DOHH2 (cell line): ENCODE results near the gene ALK.

ENCODE experiments used
- H3F3A ChIP-seq: fragments of 200-600 bp; sonication (generic), shearing (Covaris generic); 2 replicates; pipeline ENCODE4 v1.6.0; 2016; ENCODE audit warnings: antibody characterized with exemption, mild to moderate bottlenecking; ENCODE audit not compliant: control insufficient read depth, insufficient read depth
- H3K27ac ChIP-seq: fragments of 200-600 bp; sonication (generic); 2 replicates; pipeline ENCODE4 v1.5.1; 2014; ENCODE audit warnings: low read depth, mild to moderate bottlenecking, low read length, moderate library complexity
- H3K27me3 ChIP-seq: fragments of 200-600 bp; sonication (generic); 2 replicates; pipeline ENCODE4 v1.6.1; 2014; ENCODE audit warnings: mild to moderate bottlenecking, low read length, mixed read lengths; ENCODE audit not compliant: control insufficient read depth
- H3K36me3 ChIP-seq: fragments of 200-600 bp; sonication (generic); 2 replicates; pipeline ENCODE4 v1.6.1; 2014; ENCODE audit warnings: mild to moderate bottlenecking, low read length, moderate library complexity, mixed read lengths; ENCODE audit not compliant: control insufficient read depth
- H3K4me1 ChIP-seq: fragments of 200-600 bp; sonication (generic); 2 replicates; pipeline ENCODE4 v1.6.1; 2014; ENCODE audit warnings: mild to moderate bottlenecking, low read length, mixed read lengths; ENCODE audit not compliant: control insufficient read depth
- H3K4me2 ChIP-seq: fragments of 200-600 bp; sonication (generic); 2 replicates; pipeline ENCODE4 v1.6.0; 2014; ENCODE audit warnings: mild to moderate bottlenecking, low read length, moderate library complexity
- H3K4me3 ChIP-seq: fragments of 200-600 bp; sonication (generic); 2 replicates; pipeline ENCODE4 v1.5.1; 2014; ENCODE audit warnings: mild to moderate bottlenecking, low read length, mixed read lengths
- H3K79me2 ChIP-seq: fragments of 200-600 bp; sonication (generic); 2 replicates; pipeline ENCODE4 v1.6.1; 2014; ENCODE audit warnings: mild to moderate bottlenecking, low read length, mixed read lengths; ENCODE audit not compliant: control insufficient read depth
- H3K9me2 ChIP-seq: fragments of 200-600 bp; sonication (generic); replicated peaks from 2 replicates; pipeline ENCODE4 v1.6.1; 2014; ENCODE audit warnings: mild to moderate bottlenecking, low read length, mixed read lengths; ENCODE audit not compliant: control insufficient read depth
- H3K9me3 ChIP-seq: fragments of 200-600 bp; sonication (generic); 2 replicates; pipeline ENCODE4 v1.6.1; 2014; ENCODE audit warnings: antibody characterized with exemption, low read length, mixed read lengths; ENCODE audit not compliant: control insufficient read depth, insufficient read depth
- H4K20me1 ChIP-seq: fragments of 200-600 bp; sonication (generic); 2 replicates; pipeline ENCODE4 v1.6.0; 2014; ENCODE audit warnings: low read depth, mild to moderate bottlenecking, antibody characterized with exemption, low read length, moderate library complexity; ENCODE audit not compliant: control insufficient read depth, insufficient read depth
- CTCF ChIP-seq: fragments of 200-600 bp; sonication (generic); IDR thresholded peaks from one replicate; pipeline ENCODE4 v1.5.1; 2014; ENCODE audit warnings: antibody characterized with exemption, mild to moderate bottlenecking, low read depth, low read length; ENCODE audit not compliant: poor library complexity, severe bottlenecking
- EZH2phosphoT487 ChIP-seq: fragments of 200-600 bp; sonication (generic); IDR thresholded peaks from 2 replicates; pipeline ENCODE4 v1.6.1; 2017; ENCODE audit warnings: borderline replicate concordance, mild to moderate bottlenecking, antibody characterized with exemption, low read length, moderate library complexity, mixed read lengths

The ALK gene

GRCh38 chr2:29455200-29455860 lies 466.1 kb downstream of the ALK start:
- H3K36me3 ChIP-seq = no peaks in the 10 kb centered on the region
- H3K27ac ChIP-seq = no peak overlapping the region
- H3K4me2 ChIP-seq = no peak overlapping the region
- no peaks in the 10 kb centered on the region for H3K79me2 ChIP-seq
- no peaks in the 10 kb centered on the region for H3K4me1 ChIP-seq
- H3F3A ChIP-seq = no peaks in the 10 kb centered on the region
- H4K20me1 ChIP-seq = no peaks in the 10 kb centered on the region
- no peak for TF ChIP-seq CTCF
- TF ChIP-seq EZH2phosphoT487 = no peak
- H3K9me2 ChIP-seq = no peaks in the 10 kb centered on the region
- H3K9me3 ChIP-seq = no peaks in the 10 kb centered on the region
- H3K4me3 ChIP-seq = no peak overlapping the region
- no peaks in the 10 kb centered on the region for H3K27me3 ChIP-seq

GRCh38 chr2:29452036-29452435 lies 469.4 kb downstream of the ALK start:
- H3K27me3 ChIP-seq = no peaks in the 10 kb centered on the region
- H3K79me2 ChIP-seq = no peaks in the 10 kb centered on the region
- H3F3A ChIP-seq = no peaks in the 10 kb centered on the region
- H3K4me2 ChIP-seq = no peak overlapping the region
- TF ChIP-seq CTCF (no peak), EZH2phosphoT487 (no peak)
- no peak overlapping the region for H3K27ac ChIP-seq
- H3K4me1 ChIP-seq = no peaks in the 10 kb centered on the region
- H3K36me3 ChIP-seq = no peaks in the 10 kb centered on the region
- H4K20me1 ChIP-seq = no peaks in the 10 kb centered on the region
- H3K4me3 ChIP-seq = no peak overlapping the region
- H3K9me2 ChIP-seq = no peaks in the 10 kb centered on the region
- H3K9me3 ChIP-seq = no peaks in the 10 kb centered on the region

- no peaks in the 10 kb centered on the region for H3K9me2 ChIP-seq
- H3K9me3 ChIP-seq = no peaks in the 10 kb centered on the region
- no peaks in the 10 kb centered on the region for H3K27me3 ChIP-seq
- no peaks in the 10 kb centered on the region for H3F3A ChIP-seq
- no peaks in the 10 kb centered on the region for H4K20me1 ChIP-seq
- H3K79me2 ChIP-seq = no peaks in the 10 kb centered on the region
- H3K27ac ChIP-seq = no peak overlapping the region
- no peaks in the 10 kb centered on the region for H3K36me3 ChIP-seq
- H3K4me3 ChIP-seq = no peak overlapping the region
- TF ChIP-seq EZH2phosphoT487 = no peak
- TF ChIP-seq CTCF = no peak
- no peaks in the 10 kb centered on the region for H3K4me1 ChIP-seq
- H3K4me2 ChIP-seq = no peak overlapping the region
These were observed 470.7 kb downstream of the ALK start for GRCh38 chr2:29450596-29451222.
